GM21390 (cell line): ENCODE measurements around the gene SPOUT1.
"Not testable (repeated sequence)": the region's sequence is repeated elsewhere in the genome, so short reads cannot be mapped to it uniquely, and the experiment has no call there.

Experiments
- ATAC-seq: cut with Tn5 transposase; IDR thresholded peaks from one replicate; pipeline ENCODE4 v1.9.1; 2021; ENCODE audit not compliant: unreplicated experiment

The SPOUT1 gene

GRCh38 chr9:128818099-128818838 lies 11.3 kb downstream of the SPOUT1 start, which contains the start of gene ENDOG:
TSS of gene ENDOG (plus strand) at chr9:128818500. CDS start at chr9:128818685, 185 bp downstream.
- ATAC-seq, result peak; percentile 86

GRCh38 chr9:128810873-128811272 lies 18.7 kb downstream of the SPOUT1 start:
- ATAC-seq, result no peak

GRCh38 chr9:128809831-128810230 lies 19.8 kb downstream of the SPOUT1 start:
- no peak for ATAC-seq

GRCh38 chr9:128809036-128809599 lies 20.5 kb downstream of the SPOUT1 start:
- no peak for ATAC-seq

- no peak for ATAC-seq
Measured at GRCh38 chr9:128808543-128808942, 21.1 kb downstream of the SPOUT1 start.

GRCh38 chr9:128807827-128808226 lies 21.8 kb downstream of the SPOUT1 start:
- ATAC-seq, result no peak

GRCh38 chr9:128805661-128806060 lies 23.9 kb downstream of the SPOUT1 start:
- no peak for ATAC-seq

- no peak for ATAC-seq
Measured at GRCh38 chr9:128802482-128802881, 27.1 kb downstream of the SPOUT1 start.

GRCh38 chr9:128800061-128800460 lies 29.5 kb downstream of the SPOUT1 start:
- no peak for ATAC-seq

GRCh38 chr9:128798896-128799295 lies 30.7 kb downstream of the SPOUT1 start:
- ATAC-seq, result no peak

GRCh38 chr9:128794961-128795360 lies 34.6 kb downstream of the SPOUT1 start:
- ATAC-seq, result not testable (repeated sequence)

- ATAC-seq, result no peak
Measured at GRCh38 chr9:128792978-128793686, 36.5 kb downstream of the SPOUT1 start.

GRCh38 chr9:128792134-128792533 lies 37.5 kb downstream of the SPOUT1 start:
- no peak for ATAC-seq

GRCh38 chr9:128790536-128790935 lies 39.1 kb downstream of the SPOUT1 start:
- ATAC-seq, result no peak

GRCh38 chr9:128788445-128788844 lies 41.1 kb downstream of the SPOUT1 start:
- ATAC-seq, result no peak

GRCh38 chr9:128787659-128788058 lies 41.9 kb downstream of the SPOUT1 start:
- ATAC-seq, result no peak

- ATAC-seq, result peak; percentile 89
Measured at GRCh38 chr9:128786681-128787601, 42.7 kb downstream of the SPOUT1 start, which contains the start of gene TBC1D13. TSS of gene TBC1D13 (plus strand) at chr9:128787253. CDS start at chr9:128787354, 101 bp downstream.

GRCh38 chr9:128785427-128785826 lies 44.2 kb downstream of the SPOUT1 start:
- no peak for ATAC-seq

- ATAC-seq, result no peak
Measured at GRCh38 chr9:128782669-128783068, 46.9 kb downstream of the SPOUT1 start.

GRCh38 chr9:128781187-128782070 lies 48.2 kb downstream of the SPOUT1 start:
- no peak for ATAC-seq
